ENCODE data around the gene ASAP2.

The ASAP2 gene

GRCh38 chr2:9310377-9310776 is 103.8 kb downstream of the ASAP2 start:
- Histone ChIP-seq H3K4me3 (replicated peaks; ENCODE audit: insufficient read depth, low read length) (no peak overlapping the region), H3K27ac (replicated peaks) (no peak overlapping the region), H3K27me3 (ENCODE audit: insufficient read depth, poor library complexity, severe bottlenecking) (no peaks in the 10 kb centered on the region)
- DNase-seq (ENCODE audit: low read depth in 1 of 2, low spot score in 1 of 2), result no peak
- TF ChIP-seq CTCF (IDR thresholded peaks at IDR 0.05; ENCODE audit: insufficient read depth, low read length), result no peak
- TF ChIP-seq SPI1 (IDR thresholded peaks at IDR 0.05; ENCODE audit: borderline replicate concordance, low read depth), result no peak
- TF ChIP-seq REST (IDR thresholded peaks at IDR 0.05; ENCODE audit: insufficient replicate concordance, low read depth), result no peak
- TF ChIP-seq POLR2AphosphoS5 (IDR thresholded peaks at IDR 0.05; ENCODE audit: low read depth), result no peak
- TF ChIP-seq GABPA (IDR thresholded peaks at IDR 0.05; ENCODE audit: low read depth), result no peak

GRCh38 chr2:9310798-9311197 is 104.2 kb downstream of the ASAP2 start:
- DNase-seq (ENCODE audit: low read depth in 1 of 2, low spot score in 1 of 2), result no peak
- Histone ChIP-seq H3K27ac (replicated peaks) (no peak overlapping the region), H3K27me3 (ENCODE audit: insufficient read depth, poor library complexity, severe bottlenecking) (no peaks in the 10 kb centered on the region), H3K4me3 (replicated peaks; ENCODE audit: insufficient read depth, low read length) (no peak overlapping the region)
- TF ChIP-seq REST (IDR thresholded peaks at IDR 0.05; ENCODE audit: insufficient replicate concordance, low read depth) (no peak), POLR2AphosphoS5 (IDR thresholded peaks at IDR 0.05; ENCODE audit: low read depth) (no peak), GABPA (IDR thresholded peaks at IDR 0.05; ENCODE audit: low read depth) (no peak), CTCF (IDR thresholded peaks at IDR 0.05; ENCODE audit: insufficient read depth, low read length) (no peak), SPI1 (IDR thresholded peaks at IDR 0.05; ENCODE audit: borderline replicate concordance, low read depth) (no peak)

GRCh38 chr2:9311488-9311887 is 104.9 kb downstream of the ASAP2 start:
- Histone ChIP-seq H3K27me3 (ENCODE audit: insufficient read depth, poor library complexity, severe bottlenecking) (no peaks in the 10 kb centered on the region), H3K4me3 (replicated peaks; ENCODE audit: insufficient read depth, low read length) (no peak overlapping the region), H3K27ac (replicated peaks) (no peak overlapping the region)
- no peak for DNase-seq (ENCODE audit: low read depth in 1 of 2, low spot score in 1 of 2)
- TF ChIP-seq CTCF (IDR thresholded peaks at IDR 0.05; ENCODE audit: insufficient read depth, low read length), result no peak
- TF ChIP-seq SPI1 (IDR thresholded peaks at IDR 0.05; ENCODE audit: borderline replicate concordance, low read depth), result no peak
- no peak for TF ChIP-seq POLR2AphosphoS5 (IDR thresholded peaks at IDR 0.05; ENCODE audit: low read depth)
- no peak for TF ChIP-seq REST (IDR thresholded peaks at IDR 0.05; ENCODE audit: insufficient replicate concordance, low read depth)
- TF ChIP-seq GABPA (IDR thresholded peaks at IDR 0.05; ENCODE audit: low read depth), result no peak
